Esophagus squamous epithelium (tissue), 5 donors: ENCODE data around the gene HTR3B. TPM values are rescaled to one million over a fixed set of nuclear protein-coding genes. Genes with fewer than 3 reads are reported as not detected.

Source experiments
- DNase-seq: peaks from one replicate; lab custom pipeline; 2025; lab: John Stamatoyannopoulos, UW
- H3K27ac ChIP-seq, 4 donors: fragments of 200-600 bp; sonication (generic); one replicate each; pipeline ENCODE4 v1.5.1; 2016 to 2019; ENCODE audit warnings: mild to moderate bottlenecking in 1 of 4
- H3K27me3 ChIP-seq, 4 donors: fragments of 200-600 bp; sonication (generic); 1 replicate in 3 of 4; 2 replicates in 1 of 4; pipeline versions ENCODE4 v1.5.1 to v1.6.0; 2017 to 2021; ENCODE audit warnings: antibody characterized with exemption in 1 of 4
- H3K36me3 ChIP-seq, 3 donors: fragments of 200-600 bp; sonication (generic); one replicate each; pipeline ENCODE4 v1.5.1; 2016 to 2019
- H3K4me1 ChIP-seq, 3 donors: fragments of 200-600 bp; sonication (generic); one replicate each; pipeline ENCODE4 v1.5.1; 2017 to 2019
- H3K4me3 ChIP-seq, 4 donors: fragments of 200-600 bp; sonication (generic); 1 replicate in 3 of 4; 2 replicates in 1 of 4; pipeline ENCODE4 v1.5.1; 2016 to 2019; ENCODE audit warnings: mild to moderate bottlenecking in 2 of 4, moderate library complexity in 1 of 4
- H3K9me3 ChIP-seq, 3 donors: fragments of 200-600 bp; sonication (generic); one replicate each; pipeline ENCODE4 v1.5.1; 2016 to 2019
- CTCF ChIP-seq, 6 experiments: fragments of 450-650 bp in 4 of 6; fragments of 200-600 bp in 2 of 6; sonication (generic) in 2 of 6; IDR thresholded peaks; one replicate each; pipeline ENCODE4 v1.5.1; 2016 to 2019; ENCODE audit warnings: antibody characterized with exemption in 6 of 6, mild to moderate bottlenecking in 4 of 6, moderate library complexity in 4 of 6
- POLR2A ChIP-seq, 4 donors: fragments of 450-650 bp; IDR thresholded peaks; one replicate each; pipeline ENCODE4 v1.6.1; 2017; ENCODE audit warnings: antibody characterized with exemption in 4 of 4, mild to moderate bottlenecking in 4 of 4, moderate library complexity in 3 of 4
- WGBS, 2 donors: methylation state at CpG; one replicate each; pipeline ENCODE4 v1.1.5; 2018; 5-methylcytosine and 5-hydroxymethylcytosine counted together
- intact Hi-C: fragments of 100-400 bp; cut with DNase I; formaldehyde crosslinking; loops from one replicate; pipeline ENCODE4 v1.15.0; 2022
- small RNA-seq, 4 donors: library from RNA; depleted of rRNA; stranded (forward); fragments of <200 nt; gene quantifications; one replicate each; pipeline ENCODE3, GENCODE V24; 2016
- total RNA-seq, 4 donors: library from RNA; depleted of rRNA; stranded (reverse); fragments of >200 nt; gene quantifications; one replicate each; pipeline ENCODE4 v1.1.0, GENCODE V29; 2016
- donor health status: DM: yes; HTN: yes; CAD: no.

Gene HTR3B
- total RNA-seq, 4 donors from 2014 or later: 0.15 to 0.64 (median 0.19) TPM; not detected in 1

GRCh38 chr11:113994077-113994954, 89.7 kb downstream of the HTR3B start:
- Histone ChIP-seq H3K9me3 (no peaks in the 10 kb centered on the region), H3K27me3 (peaks cover 0 to 72% (median 0%) of the 10 kb centered on the region in 4 donors), H3K36me3 (no peaks in the 10 kb centered on the region), H3K4me3 (no peak overlapping the region), H3K4me1 (no peaks in the 10 kb centered on the region), H3K27ac (no peak overlapping the region)
- WGBS, 2 donors: 0 to 2% methylated on average over 3 to 6 of the region's 6 CpGs
- TF ChIP-seq POLR2A (IDR thresholded peaks at IDR 0.05) (no peak), CTCF (IDR thresholded peaks at IDR 0.05) (peak; percentile 50 to 69 (median 63))
- intact Hi-C loops: loop anchor here (10.0 kb wide), 1 partner anchor 270 kb away; no protein-coding TSS in a partner anchor
- no peak for DNase-seq

Small RNA genes lying within 50 kb of the gene (small RNA-seq; reads per million reads assigned to genes)
- gene RNU6-1107P: 0 reads per million in 4 donors

Other genes with a start within 250 kb of the HTR3B start
- 1 to 10 TPM in 1 of 4 donors, under 1 TPM in 2, not detected in 1; 0.19 to 1.3 (median 0.35) TPM for gene TMPRSS5, start 198.5 kb upstream of the HTR3B start, total RNA-seq
- gene ZW10, start 131.1 kb upstream of the HTR3B start, total RNA-seq: 10 to 100 TPM; 11.3 to 17.1 (median 15.2) TPM
- gene CLDN25, start 125.0 kb upstream of the HTR3B start, total RNA-seq: not detected
- gene USP28, start 29.2 kb upstream of the HTR3B start, total RNA-seq: 10 to 100 TPM; 11.4 to 38.6 (median 16.0) TPM
- not detected for gene HTR3A, start 70.3 kb downstream of the HTR3B start, total RNA-seq
- gene ZBTB16, start 154.9 kb downstream of the HTR3B start, total RNA-seq: 100 to 1,000 TPM in 1 of 4 donors, 10 to 100 TPM in 3; 10.4 to 137 (median 18.8) TPM